Keratinocyte (primary cell): ENCODE results near the gene BCAT1. TPM values are rescaled to one million over a fixed set of nuclear protein-coding genes. Genes with fewer than 3 reads are reported as not detected.

ENCODE experiments used
- DNase-seq: peaks from one replicate; pipeline ENCODE4 v3.0.0-alpha.2; 2011; ENCODE audit warnings: low read depth, missing footprints, low spot score
- FAIRE-seq: peaks from 2 replicates; lab custom pipeline; 2011; peaks lifted over from hg19 to GRCh38; lab: Jason Lieb, UNC
- H2AFZ ChIP-seq: 2 replicates; pipeline ENCODE4 v1.6.0; 2012; ENCODE audit warnings: low read length, control low read depth, inconsistent platforms; ENCODE audit not compliant: control insufficient read depth
- H3K27ac ChIP-seq: 2 replicates; pipeline ENCODE4 v1.5.1; 2011; ENCODE audit warnings: low read length; ENCODE audit not compliant: control insufficient read depth, insufficient read depth
- H3K27me3 ChIP-seq: 3 replicates; pipeline ENCODE4 v1.6.0; 2011; ENCODE audit warnings: low read length; ENCODE audit not compliant: control insufficient read depth, insufficient read depth; ENCODE audit errors: extremely low read depth
- H3K36me3 ChIP-seq, 2 experiments: 2 replicates in 1 of 2; 3 replicates in 1 of 2; pipeline ENCODE4 v1.5.1; 2011; ENCODE audit warnings: low read length in 2 of 2, mild to moderate bottlenecking in 1 of 2; ENCODE audit not compliant: control insufficient read depth in 2 of 2, insufficient read depth in 2 of 2; ENCODE audit errors: extremely low read depth in 1 of 2
- H3K4me1 ChIP-seq: 3 replicates; pipeline ENCODE4 v1.5.1; 2011; ENCODE audit warnings: low read length; ENCODE audit not compliant: control insufficient read depth, insufficient read depth; ENCODE audit errors: extremely low read depth
- H3K4me2 ChIP-seq: 3 replicates; pipeline ENCODE4 v1.6.0; 2011; ENCODE audit warnings: low read depth, low read length; ENCODE audit not compliant: control insufficient read depth, insufficient read depth; ENCODE audit errors: extremely low read depth
- H3K4me3 ChIP-seq, 3 experiments: fragments of 200-600 bp in 1 of 3; sonication (generic) in 1 of 3; 2 replicates in 2 of 3; 3 replicates in 1 of 3; pipeline ENCODE4 v1.5.1; 2011 to 2016; ENCODE audit warnings: low read length in 3 of 3, mild to moderate bottlenecking in 3 of 3, control low read depth in 2 of 3, inconsistent platforms in 1 of 3, low read depth in 1 of 3, mixed read lengths in 1 of 3, mixed run types in 1 of 3, moderate library complexity in 1 of 3; ENCODE audit not compliant: control insufficient read depth in 2 of 3, insufficient read depth in 2 of 3; ENCODE audit errors: extremely low read depth in 1 of 3
- H3K79me2 ChIP-seq: 2 replicates; pipeline ENCODE4 v1.6.0; 2012; ENCODE audit warnings: low read length; ENCODE audit not compliant: control insufficient read depth, insufficient read depth
- H3K9ac ChIP-seq: 3 replicates; pipeline ENCODE4 v1.6.0; 2011; ENCODE audit warnings: low read length; ENCODE audit not compliant: control insufficient read depth, insufficient read depth; ENCODE audit errors: extremely low read depth
- H3K9me1 ChIP-seq: 3 replicates; pipeline ENCODE4 v1.6.0; 2011; ENCODE audit warnings: low read length; ENCODE audit not compliant: control insufficient read depth, insufficient read depth; ENCODE audit errors: extremely low read depth
- H3K9me3 ChIP-seq: 2 replicates; pipeline ENCODE4 v1.5.1; 2012; ENCODE audit warnings: low read depth, low read length; ENCODE audit not compliant: control insufficient read depth
- H4K20me1 ChIP-seq: 3 replicates; pipeline ENCODE4 v1.6.0; 2011; ENCODE audit warnings: low read length; ENCODE audit not compliant: control insufficient read depth, insufficient read depth; ENCODE audit errors: extremely low read depth
- EZH2 ChIP-seq: IDR thresholded peaks from one replicate; pipeline ENCODE4 v1.6.1; 2012; ENCODE audit warnings: inconsistent platforms, mild to moderate bottlenecking, low read length, moderate library complexity
- dilution Hi-C: fragments of 300-500 bp; cut with MboI; formaldehyde crosslinking; loops from one replicate; pipeline ENCODE4 v1.7.0; 2020; ENCODE audit warnings: low sequenced_read_pairs; ENCODE audit not compliant: extremely low pct_ligation_motif_present
- polyA plus RNA-seq, 5 experiments: library from polyadenylated mRNA; depleted of rRNA in 3 of 5; stranded (reverse) in 3 of 5; stranded (forward) in 1 of 5; unstranded in 1 of 5; fragments of >200 nt; gene quantifications; 1 replicate in 1 of 5; 2 replicates in 3 of 5; 3 replicates in 1 of 5; pipeline versions ENCODE4 v1.2.1 to v1.2.3, GENCODE V29; 2011 to 2012; ENCODE audit warnings: missing spikeins in 2 of 5, low read depth in 1 of 5, low replicate concordance in 1 of 5
- TF ChIP-seq, protein P1 (sequence below), 3 experiments: IDR thresholded peaks in 1 of 3; conservative IDR thresholded peaks in 1 of 3; optimal IDR thresholded peaks in 1 of 3; 2 replicates in 2 of 3; 3 replicates in 1 of 3; pipeline versions ENCODE3 to v1.5.1; 2011; ENCODE audit warnings: low read length in 3 of 3, mild to moderate bottlenecking in 3 of 3, moderate library complexity in 2 of 3, control low read depth in 1 of 3, inconsistent platforms in 1 of 3; ENCODE audit not compliant: insufficient read depth in 2 of 3; ENCODE audit errors: extremely low read depth in 1 of 3

The BCAT1 gene
- polyA plus RNA-seq, 1 donor (not counting 4 experiments of a cell fraction or from before 2014, with no cell fraction given), result 6.5 TPM

DNA sequence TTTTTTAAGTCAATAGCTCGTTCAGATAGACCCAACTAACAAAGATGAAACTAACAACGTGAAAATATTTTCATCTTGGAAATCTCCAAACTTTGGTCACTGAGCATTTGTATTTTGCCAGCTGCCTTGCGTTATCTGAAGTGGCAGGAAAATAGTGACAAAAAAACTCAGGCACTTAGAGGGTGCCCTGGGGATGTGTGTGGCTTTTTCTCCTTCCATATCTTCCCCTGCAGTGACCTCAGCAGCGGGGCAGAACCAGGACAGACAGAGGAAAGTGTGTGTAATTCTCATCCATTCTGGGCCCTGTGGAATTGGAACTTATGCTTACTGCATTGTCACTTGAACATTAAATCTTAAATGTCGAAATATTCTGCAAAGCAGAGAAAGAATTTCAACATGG, 152.0 kb downstream of the BCAT1 start:
- TF ChIP-seq, protein P1, sequence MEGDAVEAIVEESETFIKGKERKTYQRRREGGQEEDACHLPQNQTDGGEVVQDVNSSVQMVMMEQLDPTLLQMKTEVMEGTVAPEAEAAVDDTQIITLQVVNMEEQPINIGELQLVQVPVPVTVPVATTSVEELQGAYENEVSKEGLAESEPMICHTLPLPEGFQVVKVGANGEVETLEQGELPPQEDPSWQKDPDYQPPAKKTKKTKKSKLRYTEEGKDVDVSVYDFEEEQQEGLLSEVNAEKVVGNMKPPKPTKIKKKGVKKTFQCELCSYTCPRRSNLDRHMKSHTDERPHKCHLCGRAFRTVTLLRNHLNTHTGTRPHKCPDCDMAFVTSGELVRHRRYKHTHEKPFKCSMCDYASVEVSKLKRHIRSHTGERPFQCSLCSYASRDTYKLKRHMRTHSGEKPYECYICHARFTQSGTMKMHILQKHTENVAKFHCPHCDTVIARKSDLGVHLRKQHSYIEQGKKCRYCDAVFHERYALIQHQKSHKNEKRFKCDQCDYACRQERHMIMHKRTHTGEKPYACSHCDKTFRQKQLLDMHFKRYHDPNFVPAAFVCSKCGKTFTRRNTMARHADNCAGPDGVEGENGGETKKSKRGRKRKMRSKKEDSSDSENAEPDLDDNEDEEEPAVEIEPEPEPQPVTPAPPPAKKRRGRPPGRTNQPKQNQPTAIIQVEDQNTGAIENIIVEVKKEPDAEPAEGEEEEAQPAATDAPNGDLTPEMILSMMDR (optimal IDR thresholded peaks at IDR 0.05 in 1 of 3, IDR thresholded peaks at IDR 0.05 in 1 of 3, conservative IDR thresholded peaks at IDR 0.05 in 1 of 3; ENCODE audit: extremely low read depth in 1 of 3, insufficient read depth in 2 of 3, low read length in 3 of 3), result no peak
- no peak for TF ChIP-seq EZH2
- no peaks in the 10 kb centered on the region for H3K27me3 ChIP-seq
- H3K27ac ChIP-seq, result no peak overlapping the region
- no peaks in the 10 kb centered on the region for H3K9me1 ChIP-seq
- no peak overlapping the region for H3K4me2 ChIP-seq
- no peaks in the 10 kb centered on the region for H3K36me3 ChIP-seq
- no peaks in the 10 kb centered on the region for H4K20me1 ChIP-seq
- no peaks in the 10 kb centered on the region for H3K9me3 ChIP-seq
- dilution Hi-C loops, result no loop called here
- no peak overlapping the region for H3K9ac ChIP-seq
- H3K79me2 ChIP-seq, result no peaks in the 10 kb centered on the region
- no peak overlapping the region for H3K4me3 ChIP-seq
- no peaks in the 10 kb centered on the region for H3K4me1 ChIP-seq
- H2AFZ ChIP-seq, result no peak overlapping the region
- FAIRE-seq, result no peak
- DNase-seq, result no peak

DNA sequence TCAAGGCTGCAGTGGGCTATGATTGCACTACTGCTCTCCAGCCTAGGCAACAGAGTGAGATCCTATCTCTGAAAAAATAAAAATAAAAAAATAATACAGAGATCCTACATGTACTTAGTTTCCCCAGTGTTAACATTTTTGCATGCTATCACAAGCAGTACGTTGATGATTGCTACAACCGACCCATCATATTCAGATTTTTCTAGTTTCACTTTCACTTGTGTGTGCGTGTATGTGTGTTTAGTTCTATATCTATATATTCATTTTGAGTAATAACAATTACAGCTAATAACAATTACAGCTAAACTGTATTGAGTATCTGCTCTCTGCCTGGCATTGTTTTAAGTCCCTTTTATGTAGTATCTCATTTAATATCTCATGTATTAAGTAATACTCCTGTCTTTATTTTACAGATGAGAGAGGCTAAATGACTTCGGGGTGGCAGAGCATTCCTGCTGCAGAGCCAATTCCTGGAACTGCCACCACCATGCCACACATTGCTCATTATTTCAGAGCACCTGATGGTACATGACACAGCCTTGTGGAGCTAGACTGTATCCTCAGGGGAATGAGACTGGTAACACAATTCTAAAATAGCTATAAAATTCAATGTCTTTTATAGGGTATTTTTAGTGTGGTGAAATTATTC, 153.1 kb downstream of the BCAT1 start:
- Histone ChIP-seq H3K9me1 (no peaks in the 10 kb centered on the region), H3K4me2 (peak overlapping the region; percentile 73), H3K4me3 (peak overlapping the region in 2 of 3 experiments; percentile 38 to 53), H3K4me1 (no peaks in the 10 kb centered on the region), H3K9me3 (no peaks in the 10 kb centered on the region), H4K20me1 (no peaks in the 10 kb centered on the region), H3K79me2 (no peaks in the 10 kb centered on the region), H3K9ac (peak overlapping the region; percentile 9), H3K27me3 (no peaks in the 10 kb centered on the region), H2AFZ (peak overlapping the region; percentile 74), H3K27ac (no peak overlapping the region), H3K36me3 (no peaks in the 10 kb centered on the region)
- TF ChIP-seq EZH2, result no peak
- TF ChIP-seq, protein P1 (optimal IDR thresholded peaks at IDR 0.05 in 1 of 3, IDR thresholded peaks at IDR 0.05 in 1 of 3, conservative IDR thresholded peaks at IDR 0.05 in 1 of 3; ENCODE audit: extremely low read depth in 1 of 3, insufficient read depth in 2 of 3, low read length in 3 of 3), result no peak
- DNase-seq (no peak), FAIRE-seq (no peak)
- dilution Hi-C loops, result no loop called here
